AG10803 (cell line): Measurements from ENCODE around the gene THOC1.

ENCODE experiments used
- DNase-seq: peaks from one replicate; pipeline ENCODE4 v3.0.0; 2010; ENCODE audit warnings: low read depth
- H3K4me3 ChIP-seq: 2 replicates; pipeline ENCODE4 v1.5.1; 2011; ENCODE audit warnings: mild to moderate bottlenecking, low read length, control low read depth
- TF ChIP-seq, protein P1 (sequence below): conservative IDR thresholded peaks from 2 replicates; pipeline ENCODE4 v1.5.1; 2011; ENCODE audit warnings: mild to moderate bottlenecking, low read length, control low read depth, inconsistent platforms

Gene THOC1

DNA sequence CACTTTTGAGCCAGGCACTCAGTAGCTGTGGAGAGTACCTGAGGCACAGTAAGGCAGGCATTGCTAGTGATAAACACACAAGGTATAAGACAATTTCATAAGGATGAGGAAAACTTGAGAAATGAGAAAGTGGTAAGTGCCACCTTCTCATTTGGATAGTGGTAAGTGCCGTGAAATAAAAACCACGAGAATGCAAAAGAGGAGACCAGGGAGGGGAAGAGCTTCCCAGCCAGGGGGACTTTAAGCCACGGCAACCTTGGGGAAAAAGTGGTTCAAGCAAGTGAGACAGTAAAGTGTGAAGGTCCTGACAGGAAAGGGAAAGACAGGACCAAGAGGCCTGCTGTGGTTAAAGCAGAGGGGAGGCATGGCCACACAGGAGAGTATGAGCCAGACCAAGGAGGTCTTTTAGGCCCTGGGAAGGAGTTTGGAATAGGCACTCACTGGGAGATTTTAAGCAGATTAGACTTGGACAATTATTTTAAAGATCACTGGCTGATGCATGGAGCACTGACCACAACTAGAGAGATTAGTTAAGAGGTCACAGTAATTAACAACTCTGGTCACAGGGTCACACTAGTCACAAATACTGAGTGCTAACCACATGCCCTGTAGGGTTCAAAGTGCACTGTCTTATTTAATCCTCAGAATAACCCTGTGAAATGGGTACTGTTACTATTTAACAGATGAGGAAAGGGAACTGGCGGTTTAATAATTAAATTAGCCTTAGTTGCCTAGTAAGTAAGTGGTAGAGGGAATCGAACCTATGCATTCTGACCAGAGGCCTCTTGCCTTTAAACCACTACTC is 50.1 kb downstream of the THOC1 start:
- no peak overlapping the region for H3K4me3 ChIP-seq
- TF ChIP-seq, protein P1, sequence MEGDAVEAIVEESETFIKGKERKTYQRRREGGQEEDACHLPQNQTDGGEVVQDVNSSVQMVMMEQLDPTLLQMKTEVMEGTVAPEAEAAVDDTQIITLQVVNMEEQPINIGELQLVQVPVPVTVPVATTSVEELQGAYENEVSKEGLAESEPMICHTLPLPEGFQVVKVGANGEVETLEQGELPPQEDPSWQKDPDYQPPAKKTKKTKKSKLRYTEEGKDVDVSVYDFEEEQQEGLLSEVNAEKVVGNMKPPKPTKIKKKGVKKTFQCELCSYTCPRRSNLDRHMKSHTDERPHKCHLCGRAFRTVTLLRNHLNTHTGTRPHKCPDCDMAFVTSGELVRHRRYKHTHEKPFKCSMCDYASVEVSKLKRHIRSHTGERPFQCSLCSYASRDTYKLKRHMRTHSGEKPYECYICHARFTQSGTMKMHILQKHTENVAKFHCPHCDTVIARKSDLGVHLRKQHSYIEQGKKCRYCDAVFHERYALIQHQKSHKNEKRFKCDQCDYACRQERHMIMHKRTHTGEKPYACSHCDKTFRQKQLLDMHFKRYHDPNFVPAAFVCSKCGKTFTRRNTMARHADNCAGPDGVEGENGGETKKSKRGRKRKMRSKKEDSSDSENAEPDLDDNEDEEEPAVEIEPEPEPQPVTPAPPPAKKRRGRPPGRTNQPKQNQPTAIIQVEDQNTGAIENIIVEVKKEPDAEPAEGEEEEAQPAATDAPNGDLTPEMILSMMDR = no peak
- DNase-seq = no peak

DNA sequence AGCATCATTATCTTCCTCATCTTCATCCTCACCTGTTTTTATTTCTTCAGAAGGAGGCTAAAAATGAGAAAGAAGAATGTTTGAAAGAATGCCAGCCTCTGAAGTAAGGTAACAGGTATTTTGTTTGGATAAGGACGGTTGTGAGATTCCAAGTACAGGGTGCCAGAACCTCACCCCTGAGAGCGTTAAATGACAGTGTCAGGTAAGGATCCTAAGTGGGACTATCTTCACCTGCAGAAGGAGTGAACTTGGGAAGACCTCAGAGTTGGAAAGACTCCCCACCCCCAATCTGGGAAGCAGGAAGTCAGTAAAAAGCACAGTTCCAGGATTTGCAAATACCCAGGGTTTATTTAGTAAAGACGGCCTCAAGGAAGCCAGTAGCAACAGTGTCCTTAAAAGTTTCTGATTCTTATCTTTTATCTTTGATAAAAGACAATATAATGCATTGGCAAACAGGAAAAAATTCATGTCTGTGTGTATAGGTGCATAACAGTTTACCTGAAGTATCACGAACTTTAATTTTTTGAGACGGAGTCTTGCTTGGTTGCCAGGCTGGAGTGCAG is 52.3 kb downstream of the THOC1 start:
- H3K4me3 ChIP-seq = no peak overlapping the region
- TF ChIP-seq, protein P1 = no peak
- DNase-seq = no peak

DNA sequence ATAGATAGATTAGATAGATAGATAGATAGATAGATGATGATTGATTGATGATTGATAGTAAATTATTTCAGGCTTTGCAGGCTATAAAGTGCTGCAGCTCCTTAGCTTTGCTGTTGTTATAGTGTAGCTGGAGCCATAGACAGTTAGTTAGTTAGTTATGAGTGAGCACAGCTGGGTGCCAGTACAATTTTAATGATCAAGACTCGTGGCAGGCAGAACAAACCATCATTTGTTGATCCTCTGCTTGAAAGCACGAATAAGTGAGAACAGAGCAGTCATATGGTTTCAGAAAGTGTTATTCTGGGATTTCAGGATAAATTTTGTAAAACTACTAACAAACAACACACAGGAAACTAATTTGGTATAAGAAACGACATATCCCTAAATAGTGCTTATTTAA is 53.9 kb downstream of the THOC1 start:
- no peak overlapping the region for H3K4me3 ChIP-seq
- TF ChIP-seq, protein P1 = no peak
- no peak for DNase-seq

DNA sequence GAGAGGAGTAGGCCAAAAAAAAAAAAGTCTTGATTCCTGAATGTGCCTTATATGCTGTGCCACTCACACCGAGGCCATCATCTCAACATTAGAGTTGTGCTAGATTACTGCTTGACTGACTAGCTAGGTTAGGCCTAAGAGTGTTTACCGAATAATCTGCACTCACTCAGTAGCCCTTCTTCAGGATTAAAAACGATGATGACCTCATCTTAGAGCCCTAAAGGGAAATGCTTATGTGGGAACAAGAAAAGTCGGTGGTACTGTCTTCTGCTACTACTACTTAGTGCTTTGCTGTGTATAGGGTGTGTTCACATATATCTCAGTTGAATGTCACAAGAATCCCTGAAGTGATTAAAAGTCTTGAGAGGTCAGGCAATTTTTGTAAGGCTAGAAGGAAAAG is 54.3 kb downstream of the THOC1 start:
- H3K4me3 ChIP-seq = no peak overlapping the region
- TF ChIP-seq, protein P1 = no peak
- DNase-seq = no peak

DNA sequence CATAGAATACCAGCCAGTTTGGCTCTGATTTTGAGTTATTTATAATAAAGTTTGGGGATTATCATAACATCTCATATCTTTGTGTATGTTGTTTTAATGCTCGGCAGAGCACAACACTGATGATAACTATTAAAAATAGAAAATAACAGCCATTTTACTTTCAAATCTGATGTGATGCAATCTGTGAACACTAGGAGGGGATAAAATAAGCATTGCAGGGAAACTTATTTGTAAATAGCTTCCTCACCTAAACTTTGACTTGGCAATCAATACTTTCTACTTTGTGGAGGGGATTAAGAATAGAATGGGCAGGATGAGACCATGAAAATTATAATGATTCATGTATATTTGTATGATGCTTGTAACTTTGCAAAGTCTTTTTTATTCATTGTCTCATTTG is 55.1 kb downstream of the THOC1 start:
- H3K4me3 ChIP-seq = no peak overlapping the region
- no peak for DNase-seq
- TF ChIP-seq, protein P1 = no peak

DNA sequence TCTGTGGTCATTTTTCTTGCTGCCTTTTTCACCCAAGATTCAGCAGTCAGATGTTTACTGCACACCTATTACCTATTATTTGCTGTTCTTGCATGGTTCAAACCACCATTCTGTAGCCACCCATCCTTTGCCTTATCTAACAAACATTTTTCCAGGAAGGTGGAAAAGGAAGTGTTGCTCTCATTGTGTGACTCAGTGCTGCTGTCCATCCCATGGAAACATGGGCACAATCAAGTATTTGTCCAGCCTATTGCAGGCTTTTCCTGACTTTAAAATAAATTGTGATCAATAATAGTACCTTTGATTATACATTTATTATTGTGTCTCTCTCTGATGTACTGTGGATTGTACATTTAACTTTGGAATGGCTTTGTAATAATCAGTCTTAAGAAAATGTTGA is 56.3 kb downstream of the THOC1 start:
- H3K4me3 ChIP-seq = no peak overlapping the region
- TF ChIP-seq, protein P1 = no peak
- no peak for DNase-seq

DNA sequence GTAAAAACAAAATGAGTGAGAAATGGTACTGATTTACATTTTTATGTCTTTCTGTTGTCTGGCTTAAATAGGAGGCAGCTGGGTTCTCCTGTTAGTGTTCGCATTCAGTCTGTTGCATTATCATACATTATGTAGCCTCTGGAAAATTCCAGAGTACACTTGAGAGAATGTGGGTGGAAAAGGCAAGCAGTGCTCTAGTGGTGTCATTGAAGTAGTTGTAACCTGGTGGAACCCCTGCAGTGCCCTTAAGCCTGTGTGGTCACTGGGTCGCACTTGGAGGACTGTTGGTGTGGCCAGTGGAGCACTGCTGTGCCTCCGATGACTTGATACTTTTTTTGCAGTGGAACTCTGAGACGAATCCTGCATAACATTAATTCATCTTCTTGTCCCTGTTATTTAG is 57.1 kb downstream of the THOC1 start:
- H3K4me3 ChIP-seq = no peak overlapping the region
- no peak for DNase-seq

More for the DNA sequence above, 57.1 kb downstream of the THOC1 start:
- TF ChIP-seq, protein P1 = no peak
